ENCODE data around the gene COPA. TPM values are rescaled to one million over a fixed set of nuclear protein-coding genes. Genes with fewer than 3 reads are reported as not detected.

Gene COPA
- total and polyA plus RNA-seq, 2 donors (not counting 3 experiments of a cell fraction or from before 2014, with no cell fraction given) = 127 to 185 TPM

DNA sequence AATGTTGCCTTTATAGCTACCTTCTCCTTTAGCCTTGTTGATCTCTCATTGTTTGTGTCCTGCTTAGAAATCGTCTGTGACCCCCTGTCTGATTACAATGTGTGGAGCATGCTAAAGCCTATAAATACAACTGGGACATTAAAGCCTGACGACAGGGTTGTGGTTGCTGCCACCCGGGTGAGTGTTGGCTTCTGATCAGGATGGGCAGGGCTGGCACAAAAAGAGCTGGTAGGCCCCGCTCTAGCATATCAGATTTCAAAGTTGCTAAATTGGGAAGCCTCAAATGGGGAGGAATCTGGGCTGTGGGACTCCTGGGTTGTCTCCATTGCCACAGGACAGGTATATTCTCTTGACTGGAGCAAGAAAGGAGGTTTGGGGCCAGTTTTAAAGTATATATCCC, 8.6 kb upstream of the COPA start:
- TF ChIP-seq JUN (IDR thresholded peaks at IDR 0.05; ENCODE audit: borderline replicate concordance, insufficient read depth, insufficient read length, low read depth) (no peak), FOS (IDR thresholded peaks at IDR 0.05; ENCODE audit: borderline replicate concordance, insufficient read depth, low read length) (no peak), POLR2AphosphoS5 (IDR thresholded peaks at IDR 0.05; ENCODE audit: insufficient read depth, low read depth, low read length) (no peak), MYC (IDR thresholded peaks at IDR 0.05; ENCODE audit: low read depth, low read length) (no peak), EZH2 (IDR thresholded peaks at IDR 0.05; ENCODE audit: borderline replicate concordance, low read depth, low read length, severe bottlenecking) (no peak), POLR2A (IDR thresholded peaks at IDR 0.05; ENCODE audit: low read depth, low read length) (no peak), GATA2 (IDR thresholded peaks at IDR 0.05; ENCODE audit: insufficient read depth, insufficient read length, low read depth, low read length) (no peak)
- TF ChIP-seq, protein P1, sequence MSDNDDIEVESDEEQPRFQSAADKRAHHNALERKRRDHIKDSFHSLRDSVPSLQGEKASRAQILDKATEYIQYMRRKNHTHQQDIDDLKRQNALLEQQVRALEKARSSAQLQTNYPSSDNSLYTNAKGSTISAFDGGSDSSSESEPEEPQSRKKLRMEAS (IDR thresholded peaks at IDR 0.05; ENCODE audit: insufficient read depth, insufficient read length) = no peak
- TF ChIP-seq, protein P2, sequence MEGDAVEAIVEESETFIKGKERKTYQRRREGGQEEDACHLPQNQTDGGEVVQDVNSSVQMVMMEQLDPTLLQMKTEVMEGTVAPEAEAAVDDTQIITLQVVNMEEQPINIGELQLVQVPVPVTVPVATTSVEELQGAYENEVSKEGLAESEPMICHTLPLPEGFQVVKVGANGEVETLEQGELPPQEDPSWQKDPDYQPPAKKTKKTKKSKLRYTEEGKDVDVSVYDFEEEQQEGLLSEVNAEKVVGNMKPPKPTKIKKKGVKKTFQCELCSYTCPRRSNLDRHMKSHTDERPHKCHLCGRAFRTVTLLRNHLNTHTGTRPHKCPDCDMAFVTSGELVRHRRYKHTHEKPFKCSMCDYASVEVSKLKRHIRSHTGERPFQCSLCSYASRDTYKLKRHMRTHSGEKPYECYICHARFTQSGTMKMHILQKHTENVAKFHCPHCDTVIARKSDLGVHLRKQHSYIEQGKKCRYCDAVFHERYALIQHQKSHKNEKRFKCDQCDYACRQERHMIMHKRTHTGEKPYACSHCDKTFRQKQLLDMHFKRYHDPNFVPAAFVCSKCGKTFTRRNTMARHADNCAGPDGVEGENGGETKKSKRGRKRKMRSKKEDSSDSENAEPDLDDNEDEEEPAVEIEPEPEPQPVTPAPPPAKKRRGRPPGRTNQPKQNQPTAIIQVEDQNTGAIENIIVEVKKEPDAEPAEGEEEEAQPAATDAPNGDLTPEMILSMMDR (IDR thresholded peaks at IDR 0.05; ENCODE audit: extremely low read depth in 1 of 2, insufficient read depth in 1 of 2, low read depth in 1 of 2, low read length in 2 of 2) = no peak
- Histone ChIP-seq H3K9me3 (replicated peaks; ENCODE audit: control insufficient read depth, insufficient read depth, low read length) (no peaks in the 10 kb centered on the region), H3K4me2 (ENCODE audit: insufficient read depth, low read length) (no peak overlapping the region), H3K79me2 (ENCODE audit: control insufficient read depth, insufficient read depth, low read length) (no peaks in the 10 kb centered on the region), H3K4me3 (replicated peaks in 1 of 3; ENCODE audit: insufficient read depth in 1 of 3, low read depth in 1 of 3, low read length in 3 of 3) (no peak overlapping the region), H3K4me1 (ENCODE audit: control insufficient read depth, extremely low read depth, insufficient read depth, low read length) (no peaks in the 10 kb centered on the region), H3K9me1 (replicated peaks; ENCODE audit: control insufficient read depth, extremely low read depth, insufficient read depth, low read length) (no peaks in the 10 kb centered on the region), H3K36me3 (ENCODE audit: control insufficient read depth in 2 of 2, extremely low read depth in 1 of 2, insufficient read depth in 2 of 2, low read length in 2 of 2) (peaks cover 37 to 61% of the 10 kb centered on the region in 2 experiments), H3K9ac (replicated peaks; ENCODE audit: extremely low read depth, insufficient read depth, low read length) (no peak overlapping the region), H3K27ac (ENCODE audit: insufficient read depth, low read depth, low read length) (no peak overlapping the region), H4K20me1 (replicated peaks; ENCODE audit: control insufficient read depth, extremely low read depth, insufficient read depth, low read length) (no peaks in the 10 kb centered on the region), H2AFZ (ENCODE audit: low read depth, low read length) (no peak overlapping the region), H3K27me3 (ENCODE audit: control insufficient read depth in 2 of 2, insufficient read depth in 2 of 2, low read length in 2 of 2) (no peaks in the 10 kb centered on the region)
- intact Hi-C loops (cut with micrococcal nuclease) (no loop called here), dilution Hi-C loops (cut with MboI; ENCODE audit: extremely low pct_ligation_motif_present, low sequenced_read_pairs) (no loop called here)
- BruUV-seq (replicated peaks) = no TSS peak
- no peak for DNase-seq (ENCODE audit: low read depth, low spot score)
- no peak for FAIRE-seq
- ChIA-PET CTCF (interaction anchor here (0.8 to 8.9 kb wide), 5 partner anchors 17 to 251 kb away, joined by 3 to 100 read pairs (median 3); no protein-coding TSS in a partner anchor), POLR2A (no interaction called here)

Measured in endothelial cell of umbilical vein (primary cell).